B cell (primary cell): ENCODE results near the gene SFSWAP. TPM values are rescaled to one million over a fixed set of nuclear protein-coding genes. Genes with fewer than 3 reads are reported as not detected.

Experiments used
- ATAC-seq: fragments of 200-7000 bp; cut with Tn5 transposase; one replicate; pipeline ENCODE4 v1.10.0; 2021; ENCODE audit warnings: low read depth, mild to moderate bottlenecking, moderate number of reproducible peaks, moderate library complexity
- CTCF ChIA-PET: fragments of 350-600 bp; sonication (Branson Sonifier 250); formaldehyde crosslinking; loops from one replicate; lab custom pipeline; 2021; ENCODE audit warnings: antibody characterized with exemption, inconsistent platforms; lab: Charles Lee
- POLR2A ChIA-PET: fragments of 350-600 bp; sonication (Branson Sonifier 250); formaldehyde crosslinking; loops from one replicate; lab custom pipeline; 2021; ENCODE audit warnings: antibody characterized with exemption; lab: Charles Lee
- DNase-seq: peaks from one replicate; pipeline ENCODE4 v3.0.0; 2013
- H2AFZ ChIP-seq: 2 replicates; pipeline ENCODE4 v1.6.1; 2012; ENCODE audit warnings: mild to moderate bottlenecking, low read depth, low read length; ENCODE audit not compliant: insufficient read depth, poor library complexity, severe bottlenecking
- H3K27ac ChIP-seq, 2 donors: 1 replicate in 1 of 2; 2 replicates in 1 of 2; pipeline ENCODE4 v1.5.1; 2012 to 2013; ENCODE audit warnings: low read length in 2 of 2, mild to moderate bottlenecking in 2 of 2, moderate library complexity in 1 of 2
- H3K27me3 ChIP-seq, 4 experiments: fragments of 200-600 bp in 1 of 4; sonication (generic) in 1 of 4; replicated peaks in 1 of 4; 1 replicate in 2 of 4; 2 replicates in 2 of 4; pipeline versions ENCODE4 v1.6.1 to v1.7.0; 2013 to 2016; ENCODE audit warnings: low read length in 3 of 4, mild to moderate bottlenecking in 2 of 4, mixed read lengths in 1 of 4, moderate library complexity in 1 of 4; ENCODE audit not compliant: insufficient read depth in 4 of 4, control insufficient read depth in 3 of 4; ENCODE audit errors: control extremely low read depth in 1 of 4
- H3K36me3 ChIP-seq, 2 experiments: replicated peaks in 1 of 2; 1 replicate in 1 of 2; 2 replicates in 1 of 2; pipeline versions ENCODE4 v1.6.1 to v1.7.1; 2013; ENCODE audit warnings: low read length in 1 of 2; ENCODE audit not compliant: insufficient read depth in 2 of 2, control insufficient read depth in 1 of 2; ENCODE audit errors: control extremely low read depth in 1 of 2, extremely low read depth in 1 of 2
- H3K4me1 ChIP-seq, 2 donors: fragments of 200-600 bp in 1 of 2; sonication (generic) in 1 of 2; 1 replicate in 1 of 2; 2 replicates in 1 of 2; pipeline versions ENCODE4 v1.5.1 to v1.6.1; 2013 to 2017; ENCODE audit warnings: low read length in 2 of 2; ENCODE audit not compliant: control insufficient read depth in 2 of 2, insufficient read depth in 2 of 2
- H3K4me2 ChIP-seq: replicated peaks from 2 replicates; pipeline ENCODE3; 2012; ENCODE audit warnings: mild to moderate bottlenecking, low read depth, low read length; ENCODE audit not compliant: poor library complexity, severe bottlenecking
- H3K4me3 ChIP-seq, 5 experiments: fragments of 200-600 bp in 1 of 5; sonication (generic) in 1 of 5; 1 replicate in 3 of 5; 2 replicates in 2 of 5; pipeline versions ENCODE4 v1.5.1 to v1.7.0; 2011 to 2016; ENCODE audit warnings: low read length in 4 of 5, mild to moderate bottlenecking in 4 of 5, low read depth in 2 of 5, control low read depth in 1 of 5, moderate library complexity in 1 of 5; ENCODE audit not compliant: insufficient read depth in 1 of 5; ENCODE audit errors: control extremely low read depth in 1 of 5, extremely low read depth in 1 of 5
- H3K79me2 ChIP-seq: fragments of 200-600 bp; sonication (generic); one replicate; pipeline ENCODE4 v1.6.0; 2016; ENCODE audit warnings: low read length; ENCODE audit not compliant: control insufficient read depth, insufficient read depth
- H3K9ac ChIP-seq: fragments of 200-600 bp; sonication (generic); 2 replicates; pipeline ENCODE4 v1.6.1; 2017; ENCODE audit warnings: mild to moderate bottlenecking, low read length, moderate library complexity
- H3K9me3 ChIP-seq, 3 donors: one replicate each; pipeline versions ENCODE4 v1.6.1 to v1.7.1; 2013; ENCODE audit warnings: low read length in 2 of 3; ENCODE audit not compliant: control insufficient read depth in 2 of 3, insufficient read depth in 1 of 3; ENCODE audit errors: control extremely low read depth in 1 of 3
- H4K20me1 ChIP-seq: 2 replicates; pipeline ENCODE4 v1.6.0; 2012; ENCODE audit warnings: mild to moderate bottlenecking, low read length; ENCODE audit not compliant: insufficient read depth, control insufficient read depth, poor library complexity, severe bottlenecking
- H3K27ac Mint-ChIP-seq: one replicate; pipeline ENCODE4 v1.8.0; 2021; ENCODE audit warnings: mixed read lengths
- H3K27me3 Mint-ChIP-seq: one replicate; pipeline ENCODE4 v1.8.0; 2021; ENCODE audit warnings: mixed read lengths
- H3K4me1 Mint-ChIP-seq: one replicate; pipeline ENCODE4 v1.8.0; 2021; ENCODE audit warnings: mixed read lengths
- H3K4me3 Mint-ChIP-seq: one replicate; pipeline ENCODE4 v1.8.0; 2021; ENCODE audit warnings: mixed read lengths
- H3K9me3 Mint-ChIP-seq: one replicate; pipeline ENCODE4 v1.8.0; 2022; ENCODE audit warnings: mixed read lengths; ENCODE audit not compliant: insufficient read depth
- EZH2 ChIP-seq: IDR thresholded peaks from 2 replicates; pipeline ENCODE4 v1.6.1; 2012; ENCODE audit warnings: borderline replicate concordance, low read depth, mild to moderate bottlenecking, moderate library complexity, low read length; ENCODE audit not compliant: insufficient read depth, poor library complexity, severe bottlenecking
- WGBS: methylation state at CpG from one replicate; pipeline ENCODE4 v1.1.5; 2013; ENCODE audit warnings: missing lambda C conversion rate; ENCODE audit not compliant: insufficient coverage; 5-methylcytosine and 5-hydroxymethylcytosine counted together
- intact Hi-C: fragments of 100-400 bp; cut with micrococcal nuclease; formaldehyde crosslinking; loops from one replicate; pipeline ENCODE4 v1.10.0; 2022
- polyA plus RNA-seq: library from polyadenylated mRNA; depleted of rRNA; stranded (reverse); fragments of >200 nt; gene quantifications from 2 replicates; pipeline ENCODE4 v1.2.3, GENCODE V29; 2012
- total RNA-seq, 2 donors: library from RNA; stranded (reverse); fragments of 120-200 nt in 1 of 2; gene quantifications; 1 replicate in 1 of 2; 2 replicates in 1 of 2; pipeline versions ENCODE4 v1.2.3 to v1.2.4, GENCODE V29; 2013 to 2022
- TF ChIP-seq, protein P1 (sequence below): fragments of 200-600 bp; IDR thresholded peaks from one replicate; pipeline ENCODE4 v1.8.0; 2022; ENCODE audit warnings: antibody characterized with exemption, mild to moderate bottlenecking

SFSWAP gene
- total and polyA plus RNA-seq, 2 donors (not counting 1 experiment from before 2014, with no cell fraction given): 69.3 to 122 TPM

DNA sequence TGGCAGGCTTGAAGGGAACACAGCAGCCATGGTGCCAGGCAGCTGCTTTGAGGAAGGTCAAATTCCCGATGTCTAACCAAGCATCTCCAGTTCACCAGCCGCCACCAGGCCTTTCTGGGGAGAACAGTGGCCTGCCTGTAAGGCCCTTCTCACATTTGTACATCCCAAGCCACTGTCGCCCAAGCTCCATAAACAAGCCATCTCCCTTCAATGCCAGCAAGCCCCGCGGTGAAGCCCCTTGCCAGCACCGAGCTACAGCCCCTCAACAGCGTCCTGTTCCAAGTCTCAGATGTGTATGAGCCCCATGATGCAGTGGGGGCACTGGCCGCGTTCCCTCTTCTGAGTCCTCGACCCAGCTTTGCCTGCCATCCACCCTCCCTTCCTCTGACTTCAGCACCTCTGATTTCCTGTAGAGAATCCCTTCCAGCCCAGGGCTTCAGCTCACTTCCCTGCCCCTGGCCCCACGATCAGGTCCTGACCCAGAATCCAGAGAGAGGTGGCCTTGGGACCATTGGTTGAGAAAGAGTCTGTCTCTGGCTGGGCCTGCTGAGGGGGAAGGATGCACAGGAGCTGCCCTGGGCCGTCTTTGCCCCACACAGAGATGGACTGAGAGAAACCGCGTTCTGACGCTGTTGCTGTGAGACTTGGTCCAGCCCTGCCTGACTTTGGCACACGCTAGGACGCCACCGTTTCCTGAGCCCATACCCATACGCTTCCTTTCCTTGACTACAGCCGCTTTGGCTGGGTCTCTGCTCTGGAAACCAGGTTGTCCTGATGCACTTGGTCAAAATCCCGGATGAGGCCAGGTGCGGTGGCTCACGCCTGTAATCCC is 115.4 kb downstream of the SFSWAP start:
- no peak overlapping the region for H2AFZ ChIP-seq
- peak overlapping the region; percentile 41 for H3K27ac Mint-ChIP-seq
- no peak overlapping the region for H3K4me2 ChIP-seq
- H3K9ac ChIP-seq: no peak overlapping the region
- no peak overlapping the region for H3K4me3 ChIP-seq
- peaks cover 8% of the 10 kb centered on the region for H3K27me3 Mint-ChIP-seq
- no peak overlapping the region for H3K27ac ChIP-seq
- peaks cover 21% of the 10 kb centered on the region for H4K20me1 ChIP-seq
- ATAC-seq: no peak
- H3K4me1 ChIP-seq: peaks cover 32 to 45% of the 10 kb centered on the region in 2 donors
- no peaks in the 10 kb centered on the region for H3K9me3 Mint-ChIP-seq
- intact Hi-C loops: loop anchor here (5.0 to 10.0 kb wide), 2 partner anchors 98 to 909 kb away; partner anchors contain the start of gene PUS1
- 90% methylated on average over 20 of the region's 23 CpGs for WGBS
- H3K9me3 ChIP-seq: peaks cover 0 to 4% (median 0%) of the 10 kb centered on the region in 3 donors
- peaks cover 0 to 17% (median 6%) of the 10 kb centered on the region in 4 experiments for H3K27me3 ChIP-seq
- peaks cover 22% of the 10 kb centered on the region for H3K79me2 ChIP-seq
- peaks cover 39% of the 10 kb centered on the region for H3K4me1 Mint-ChIP-seq
- H3K36me3 ChIP-seq: no peaks in the 10 kb centered on the region
- ChIA-PET CTCF (interaction anchor here (2.4 to 2.9 kb wide), 2 partner anchors 71 to 694 kb away, joined by 6 to 10 read pairs; no protein-coding TSS in a partner anchor), POLR2A (no interaction called here)
- TF ChIP-seq EZH2: no peak
- TF ChIP-seq, protein P1, sequence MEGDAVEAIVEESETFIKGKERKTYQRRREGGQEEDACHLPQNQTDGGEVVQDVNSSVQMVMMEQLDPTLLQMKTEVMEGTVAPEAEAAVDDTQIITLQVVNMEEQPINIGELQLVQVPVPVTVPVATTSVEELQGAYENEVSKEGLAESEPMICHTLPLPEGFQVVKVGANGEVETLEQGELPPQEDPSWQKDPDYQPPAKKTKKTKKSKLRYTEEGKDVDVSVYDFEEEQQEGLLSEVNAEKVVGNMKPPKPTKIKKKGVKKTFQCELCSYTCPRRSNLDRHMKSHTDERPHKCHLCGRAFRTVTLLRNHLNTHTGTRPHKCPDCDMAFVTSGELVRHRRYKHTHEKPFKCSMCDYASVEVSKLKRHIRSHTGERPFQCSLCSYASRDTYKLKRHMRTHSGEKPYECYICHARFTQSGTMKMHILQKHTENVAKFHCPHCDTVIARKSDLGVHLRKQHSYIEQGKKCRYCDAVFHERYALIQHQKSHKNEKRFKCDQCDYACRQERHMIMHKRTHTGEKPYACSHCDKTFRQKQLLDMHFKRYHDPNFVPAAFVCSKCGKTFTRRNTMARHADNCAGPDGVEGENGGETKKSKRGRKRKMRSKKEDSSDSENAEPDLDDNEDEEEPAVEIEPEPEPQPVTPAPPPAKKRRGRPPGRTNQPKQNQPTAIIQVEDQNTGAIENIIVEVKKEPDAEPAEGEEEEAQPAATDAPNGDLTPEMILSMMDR: no peak
- no peak for DNase-seq
- H3K4me3 Mint-ChIP-seq: peak overlapping the region; percentile 59
